HL-60 (cell line): Measurements from ENCODE around the gene DPPA5.
A peak's percentile ranks its signal among the peaks of the same experiment; 100 is the strongest.
"Not testable (repeated sequence)": the region's sequence is repeated elsewhere in the genome, so short reads cannot be mapped to it uniquely, and the experiment has no call there.

Experiments
- DNase-seq, 2 experiments: peaks; one replicate each; pipeline ENCODE4 v3.0.0-alpha.2; 2010 to 2020; ENCODE audit warnings: low read depth in 1 of 2, low spot score in 1 of 2
- H3K27ac ChIP-seq: fragments of 250-450 bp; sonication (Bioruptor Pico); replicated peaks from 2 replicates; pipeline ENCODE4 v1.5.1; 2020; ENCODE audit warnings: mild to moderate bottlenecking, moderate library complexity
- H3K27me3 ChIP-seq: fragments of 250-450 bp; sonication (Bioruptor Pico); 2 replicates; pipeline ENCODE4 v1.5.1; 2021; ENCODE audit warnings: mild to moderate bottlenecking, moderate library complexity; ENCODE audit not compliant: insufficient read depth, poor library complexity, severe bottlenecking
- H3K4me3 ChIP-seq: replicated peaks from 2 replicates; pipeline ENCODE4 v1.5.1; 2011; ENCODE audit warnings: mild to moderate bottlenecking, control low read depth, low read length; ENCODE audit not compliant: insufficient read depth
- GABPA ChIP-seq: IDR thresholded peaks from 2 replicates; pipeline ENCODE4 v1.6.1; 2012; ENCODE audit warnings: low read depth
- POLR2AphosphoS5 ChIP-seq: IDR thresholded peaks from 2 replicates; pipeline ENCODE4 v1.6.1; 2012; ENCODE audit warnings: low read depth
- SPI1 ChIP-seq: IDR thresholded peaks from 2 replicates; pipeline ENCODE4 v1.6.1; 2012; ENCODE audit warnings: low read depth, mild to moderate bottlenecking, borderline replicate concordance
- TF ChIP-seq, protein P1 (sequence below): IDR thresholded peaks from 2 replicates; pipeline ENCODE4 v1.6.1; 2012; ENCODE audit warnings: low read depth; ENCODE audit not compliant: insufficient replicate concordance
- TF ChIP-seq, protein P2 (sequence below): IDR thresholded peaks from one replicate; pipeline ENCODE4 v1.5.1; 2011; ENCODE audit warnings: low read length, control low read depth, inconsistent platforms; ENCODE audit not compliant: insufficient read depth

The DPPA5 gene

DNA sequence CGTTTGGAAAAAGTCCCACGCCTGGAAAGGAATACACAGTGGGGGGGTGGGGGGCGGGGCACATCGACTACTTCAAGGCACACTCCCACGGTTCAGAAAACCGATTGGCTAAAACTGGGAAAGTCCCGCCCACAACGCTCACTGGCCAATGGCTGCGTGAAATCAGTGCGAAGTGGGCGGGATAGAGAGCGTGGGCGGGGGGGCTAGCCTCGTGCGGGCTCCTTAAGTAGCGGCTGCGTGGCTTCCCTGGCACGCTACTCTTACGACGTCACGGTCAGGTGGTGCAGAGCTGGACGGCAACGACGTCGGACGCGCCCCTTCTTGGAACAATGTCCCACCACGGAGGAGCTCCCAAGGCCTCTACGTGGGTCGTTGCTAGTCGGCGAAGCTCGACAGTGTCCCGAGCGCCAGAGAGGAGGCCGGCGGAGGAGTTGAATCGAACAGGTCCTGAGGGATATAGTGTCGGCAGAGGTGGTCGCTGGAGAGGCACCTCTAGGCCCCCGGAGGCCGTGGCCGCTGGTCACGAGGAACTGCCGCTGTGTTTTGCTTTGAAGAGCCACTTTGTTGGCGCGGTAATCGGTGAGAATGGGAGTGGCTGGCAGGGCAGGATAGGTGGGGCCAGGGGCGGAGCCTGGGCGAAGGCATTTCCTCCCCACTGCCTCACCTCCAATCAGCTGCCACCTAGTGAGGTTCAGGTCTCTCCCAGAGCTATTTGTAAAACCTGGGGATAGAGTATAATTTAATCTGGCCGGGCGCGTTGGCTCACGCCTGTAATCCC lies 40.7 kb upstream of the DPPA5 start, which contains the start of gene DDX43:
Gene DDX43 (plus strand): TSS at position 252 of the 778 bp plus-strand sequence. CDS start 78 bp downstream, at position 330.
- H3K27ac ChIP-seq = no peak within 1 kb of the TSS

DNA sequence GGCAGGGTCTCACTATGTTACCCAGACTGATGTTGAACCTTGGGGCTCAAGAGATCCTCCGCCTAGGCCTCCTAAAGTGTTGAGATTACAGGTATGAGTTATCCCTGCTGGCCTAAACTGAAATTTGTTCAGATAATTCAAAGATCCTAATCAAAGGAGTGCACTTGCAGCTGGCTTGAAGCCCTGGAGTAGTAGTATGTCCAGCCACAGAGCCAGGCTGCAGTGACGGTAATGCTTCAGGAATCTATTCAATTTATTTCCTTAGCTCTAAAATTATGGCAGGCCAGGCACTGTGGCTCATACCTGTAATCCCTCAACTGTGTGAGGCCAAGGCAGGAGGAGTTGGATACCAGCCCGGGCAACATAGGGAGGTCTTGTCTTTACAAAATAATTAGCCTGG lies 39.2 kb upstream of the DPPA5 start:
- DNase-seq = no peak
- no peak for TF ChIP-seq GABPA
- TF ChIP-seq, protein P1, sequence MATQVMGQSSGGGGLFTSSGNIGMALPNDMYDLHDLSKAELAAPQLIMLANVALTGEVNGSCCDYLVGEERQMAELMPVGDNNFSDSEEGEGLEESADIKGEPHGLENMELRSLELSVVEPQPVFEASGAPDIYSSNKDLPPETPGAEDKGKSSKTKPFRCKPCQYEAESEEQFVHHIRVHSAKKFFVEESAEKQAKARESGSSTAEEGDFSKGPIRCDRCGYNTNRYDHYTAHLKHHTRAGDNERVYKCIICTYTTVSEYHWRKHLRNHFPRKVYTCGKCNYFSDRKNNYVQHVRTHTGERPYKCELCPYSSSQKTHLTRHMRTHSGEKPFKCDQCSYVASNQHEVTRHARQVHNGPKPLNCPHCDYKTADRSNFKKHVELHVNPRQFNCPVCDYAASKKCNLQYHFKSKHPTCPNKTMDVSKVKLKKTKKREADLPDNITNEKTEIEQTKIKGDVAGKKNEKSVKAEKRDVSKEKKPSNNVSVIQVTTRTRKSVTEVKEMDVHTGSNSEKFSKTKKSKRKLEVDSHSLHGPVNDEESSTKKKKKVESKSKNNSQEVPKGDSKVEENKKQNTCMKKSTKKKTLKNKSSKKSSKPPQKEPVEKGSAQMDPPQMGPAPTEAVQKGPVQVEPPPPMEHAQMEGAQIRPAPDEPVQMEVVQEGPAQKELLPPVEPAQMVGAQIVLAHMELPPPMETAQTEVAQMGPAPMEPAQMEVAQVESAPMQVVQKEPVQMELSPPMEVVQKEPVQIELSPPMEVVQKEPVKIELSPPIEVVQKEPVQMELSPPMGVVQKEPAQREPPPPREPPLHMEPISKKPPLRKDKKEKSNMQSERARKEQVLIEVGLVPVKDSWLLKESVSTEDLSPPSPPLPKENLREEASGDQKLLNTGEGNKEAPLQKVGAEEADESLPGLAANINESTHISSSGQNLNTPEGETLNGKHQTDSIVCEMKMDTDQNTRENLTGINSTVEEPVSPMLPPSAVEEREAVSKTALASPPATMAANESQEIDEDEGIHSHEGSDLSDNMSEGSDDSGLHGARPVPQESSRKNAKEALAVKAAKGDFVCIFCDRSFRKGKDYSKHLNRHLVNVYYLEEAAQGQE = no peak
- TF ChIP-seq, protein P2, sequence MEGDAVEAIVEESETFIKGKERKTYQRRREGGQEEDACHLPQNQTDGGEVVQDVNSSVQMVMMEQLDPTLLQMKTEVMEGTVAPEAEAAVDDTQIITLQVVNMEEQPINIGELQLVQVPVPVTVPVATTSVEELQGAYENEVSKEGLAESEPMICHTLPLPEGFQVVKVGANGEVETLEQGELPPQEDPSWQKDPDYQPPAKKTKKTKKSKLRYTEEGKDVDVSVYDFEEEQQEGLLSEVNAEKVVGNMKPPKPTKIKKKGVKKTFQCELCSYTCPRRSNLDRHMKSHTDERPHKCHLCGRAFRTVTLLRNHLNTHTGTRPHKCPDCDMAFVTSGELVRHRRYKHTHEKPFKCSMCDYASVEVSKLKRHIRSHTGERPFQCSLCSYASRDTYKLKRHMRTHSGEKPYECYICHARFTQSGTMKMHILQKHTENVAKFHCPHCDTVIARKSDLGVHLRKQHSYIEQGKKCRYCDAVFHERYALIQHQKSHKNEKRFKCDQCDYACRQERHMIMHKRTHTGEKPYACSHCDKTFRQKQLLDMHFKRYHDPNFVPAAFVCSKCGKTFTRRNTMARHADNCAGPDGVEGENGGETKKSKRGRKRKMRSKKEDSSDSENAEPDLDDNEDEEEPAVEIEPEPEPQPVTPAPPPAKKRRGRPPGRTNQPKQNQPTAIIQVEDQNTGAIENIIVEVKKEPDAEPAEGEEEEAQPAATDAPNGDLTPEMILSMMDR = no peak
- no peak for TF ChIP-seq SPI1
- TF ChIP-seq POLR2AphosphoS5 = no peak
- H3K27ac ChIP-seq = no peak overlapping the region
- H3K4me3 ChIP-seq = no peak overlapping the region
- no peaks in the 10 kb centered on the region for H3K27me3 ChIP-seq

More for the DNA sequence above, 40.7 kb upstream of the DPPA5 start, which contains the start of gene DDX43:
- peak in 1 of 2 experiments; percentile 25 for DNase-seq
- no peaks in the 10 kb centered on the region for H3K27me3 ChIP-seq
- H3K4me3 ChIP-seq = peak within 1 kb of the TSS; percentile 18; the same call in 1 of the 2 replicates
- TF ChIP-seq GABPA (no peak), SPI1 (no peak), POLR2AphosphoS5 (no peak)
- TF ChIP-seq, protein P2 = no peak
- TF ChIP-seq, protein P1 = no peak

DNA sequence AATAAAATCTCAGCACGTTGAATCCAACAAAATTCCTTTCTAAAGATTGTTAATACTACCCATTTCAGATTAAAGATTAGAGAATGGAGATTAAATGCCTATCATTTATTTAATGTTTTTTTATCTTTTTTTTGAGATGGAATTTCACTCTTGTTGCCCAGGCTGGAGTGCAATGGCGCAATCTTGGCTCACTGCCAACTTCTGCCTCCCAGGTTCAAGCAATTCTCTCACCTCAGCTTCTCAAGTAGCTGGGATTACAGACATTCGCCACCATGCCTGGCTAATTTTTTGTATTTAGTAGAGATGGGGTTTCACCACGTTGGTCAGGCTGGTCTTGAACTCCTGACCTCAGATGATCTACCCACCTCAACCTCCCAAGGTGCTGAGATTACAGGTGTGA lies 38.1 kb upstream of the DPPA5 start:
- DNase-seq, H3K27me3 ChIP-seq, H3K27ac ChIP-seq, H3K4me3 ChIP-seq: not testable (repeated sequence)

DNA sequence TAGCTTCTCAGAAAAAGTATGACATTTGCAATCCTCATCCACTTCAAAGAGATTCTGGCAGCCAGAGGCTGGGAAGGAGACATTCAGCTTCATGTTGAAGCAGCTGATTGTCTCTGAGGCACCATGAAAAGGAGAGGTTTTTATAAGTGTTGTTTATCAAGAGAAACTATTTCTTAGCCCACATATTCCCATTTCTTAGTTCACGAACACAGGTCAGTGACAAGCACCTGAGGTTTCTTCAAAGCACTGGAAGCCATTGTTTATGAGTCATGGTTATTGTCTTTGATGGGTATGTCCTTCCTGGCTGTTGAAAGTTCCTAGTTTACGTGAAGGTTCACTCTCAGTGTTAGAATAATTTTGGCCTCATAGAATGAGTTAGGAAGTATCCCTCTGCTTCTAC lies 37.6 kb upstream of the DPPA5 start:
- Histone ChIP-seq H3K27me3 (no peaks in the 10 kb centered on the region), H3K4me3 (no peak overlapping the region), H3K27ac (no peak overlapping the region)
- TF ChIP-seq, protein P1 = no peak
- no peak for DNase-seq
